GM12875 (cell line): Measurements from ENCODE around the gene AKAP7.

Experiments
- H3K4me3 ChIP-seq: one replicate; pipeline ENCODE4 v1.5.1; 2011; ENCODE audit warnings: low read depth, low read length, control low read depth
- TF ChIP-seq, protein P1 (sequence below): IDR thresholded peaks from 2 replicates; pipeline ENCODE4 v1.5.1; 2011; ENCODE audit warnings: low read depth, mild to moderate bottlenecking, control low read depth, inconsistent platforms, low read length, moderate library complexity, borderline replicate concordance; ENCODE audit not compliant: insufficient read depth

The AKAP7 gene

DNA sequence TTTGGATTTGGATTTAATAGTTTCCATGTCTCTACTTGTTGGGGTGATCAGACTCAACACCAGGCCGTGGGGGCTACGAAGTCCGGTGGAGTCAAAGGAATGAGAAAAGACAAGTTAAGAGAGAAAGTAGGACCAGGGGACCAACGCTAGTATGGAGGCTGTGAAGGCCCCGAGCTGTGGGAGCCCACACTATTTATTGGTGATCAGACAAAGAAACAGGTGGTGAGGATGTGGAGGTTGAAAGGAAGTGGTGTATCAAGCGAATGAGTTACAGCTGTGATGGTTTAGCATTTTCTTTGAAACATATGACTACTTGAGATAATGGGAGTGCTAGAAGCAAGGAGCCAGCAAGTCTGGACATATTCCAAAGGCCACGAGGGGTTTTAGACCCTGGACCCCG is 62.4 kb downstream of the AKAP7 start:
- TF ChIP-seq, protein P1, sequence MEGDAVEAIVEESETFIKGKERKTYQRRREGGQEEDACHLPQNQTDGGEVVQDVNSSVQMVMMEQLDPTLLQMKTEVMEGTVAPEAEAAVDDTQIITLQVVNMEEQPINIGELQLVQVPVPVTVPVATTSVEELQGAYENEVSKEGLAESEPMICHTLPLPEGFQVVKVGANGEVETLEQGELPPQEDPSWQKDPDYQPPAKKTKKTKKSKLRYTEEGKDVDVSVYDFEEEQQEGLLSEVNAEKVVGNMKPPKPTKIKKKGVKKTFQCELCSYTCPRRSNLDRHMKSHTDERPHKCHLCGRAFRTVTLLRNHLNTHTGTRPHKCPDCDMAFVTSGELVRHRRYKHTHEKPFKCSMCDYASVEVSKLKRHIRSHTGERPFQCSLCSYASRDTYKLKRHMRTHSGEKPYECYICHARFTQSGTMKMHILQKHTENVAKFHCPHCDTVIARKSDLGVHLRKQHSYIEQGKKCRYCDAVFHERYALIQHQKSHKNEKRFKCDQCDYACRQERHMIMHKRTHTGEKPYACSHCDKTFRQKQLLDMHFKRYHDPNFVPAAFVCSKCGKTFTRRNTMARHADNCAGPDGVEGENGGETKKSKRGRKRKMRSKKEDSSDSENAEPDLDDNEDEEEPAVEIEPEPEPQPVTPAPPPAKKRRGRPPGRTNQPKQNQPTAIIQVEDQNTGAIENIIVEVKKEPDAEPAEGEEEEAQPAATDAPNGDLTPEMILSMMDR = no peak
- no peak overlapping the region for H3K4me3 ChIP-seq

DNA sequence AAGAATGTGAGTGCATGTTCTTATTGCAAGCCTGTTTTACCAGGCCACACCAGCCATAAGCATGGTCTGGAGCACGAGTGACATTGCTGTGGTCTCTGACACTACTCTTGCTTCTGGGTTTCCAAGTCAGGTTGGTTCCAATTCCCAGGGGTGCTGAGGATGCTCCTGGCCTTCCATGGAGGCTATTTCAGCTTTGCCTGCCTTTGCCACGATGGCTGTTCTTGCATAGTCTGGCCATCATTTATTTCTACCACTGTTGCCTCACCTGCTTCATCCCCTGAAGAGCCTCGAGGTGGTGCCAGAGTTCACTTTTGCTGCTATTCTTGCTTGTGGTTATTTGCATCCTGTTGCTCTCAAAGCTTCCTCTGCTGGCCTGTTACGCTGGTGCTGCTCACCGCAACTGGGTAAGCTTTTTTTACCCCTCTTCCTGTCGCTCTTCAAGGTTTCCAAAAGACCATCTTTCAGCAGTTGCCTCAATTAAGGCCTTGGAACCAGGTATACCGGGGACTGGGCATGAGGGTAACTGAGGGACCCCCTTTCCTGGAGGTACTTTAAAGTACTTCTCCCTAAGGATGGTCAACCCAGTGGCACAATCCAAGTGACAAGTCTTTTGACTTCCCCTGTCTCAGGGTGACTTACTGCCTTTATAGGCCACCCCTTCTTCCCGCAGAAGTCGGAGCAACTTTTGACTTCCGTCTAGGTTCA is 64.5 kb downstream of the AKAP7 start:
- TF ChIP-seq, protein P1 = peak; percentile 81
- no peak overlapping the region for H3K4me3 ChIP-seq

DNA sequence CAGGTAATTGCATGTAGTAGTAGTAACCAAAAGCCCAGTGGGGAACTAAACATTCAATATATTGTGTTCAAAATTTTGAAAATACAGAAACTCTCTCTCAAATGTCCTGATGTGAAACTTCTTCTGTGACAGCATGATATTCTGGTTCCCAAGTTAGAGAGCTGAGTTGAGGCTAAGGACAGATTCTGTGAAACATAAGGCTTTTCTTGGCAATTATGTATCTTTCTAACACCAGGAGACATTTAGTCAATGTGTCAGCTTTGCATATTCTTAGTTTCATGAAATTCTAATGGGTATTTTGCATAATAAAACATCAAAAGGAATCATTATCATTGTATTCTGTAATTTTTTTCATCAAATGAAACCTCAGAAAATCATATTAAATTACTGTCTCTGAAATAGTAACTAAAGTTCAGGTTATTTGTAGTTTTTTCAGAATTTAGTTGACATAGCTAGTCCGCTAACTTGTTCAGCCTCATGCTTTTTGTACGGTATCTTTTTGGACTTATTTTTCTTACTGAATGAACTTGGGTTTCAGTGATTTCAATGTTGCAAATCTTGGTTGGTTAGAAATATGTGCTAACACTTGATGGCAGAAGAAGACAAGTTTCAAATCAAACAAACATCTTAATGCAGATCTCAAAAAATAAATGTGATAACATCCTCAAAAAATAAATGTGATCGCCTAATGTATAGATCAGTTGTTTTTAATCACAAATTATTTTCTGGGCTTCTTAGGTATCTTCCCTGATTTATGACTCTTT is 70.4 kb downstream of the AKAP7 start:
- H3K4me3 ChIP-seq = no peak overlapping the region
- TF ChIP-seq, protein P1 = no peak

DNA sequence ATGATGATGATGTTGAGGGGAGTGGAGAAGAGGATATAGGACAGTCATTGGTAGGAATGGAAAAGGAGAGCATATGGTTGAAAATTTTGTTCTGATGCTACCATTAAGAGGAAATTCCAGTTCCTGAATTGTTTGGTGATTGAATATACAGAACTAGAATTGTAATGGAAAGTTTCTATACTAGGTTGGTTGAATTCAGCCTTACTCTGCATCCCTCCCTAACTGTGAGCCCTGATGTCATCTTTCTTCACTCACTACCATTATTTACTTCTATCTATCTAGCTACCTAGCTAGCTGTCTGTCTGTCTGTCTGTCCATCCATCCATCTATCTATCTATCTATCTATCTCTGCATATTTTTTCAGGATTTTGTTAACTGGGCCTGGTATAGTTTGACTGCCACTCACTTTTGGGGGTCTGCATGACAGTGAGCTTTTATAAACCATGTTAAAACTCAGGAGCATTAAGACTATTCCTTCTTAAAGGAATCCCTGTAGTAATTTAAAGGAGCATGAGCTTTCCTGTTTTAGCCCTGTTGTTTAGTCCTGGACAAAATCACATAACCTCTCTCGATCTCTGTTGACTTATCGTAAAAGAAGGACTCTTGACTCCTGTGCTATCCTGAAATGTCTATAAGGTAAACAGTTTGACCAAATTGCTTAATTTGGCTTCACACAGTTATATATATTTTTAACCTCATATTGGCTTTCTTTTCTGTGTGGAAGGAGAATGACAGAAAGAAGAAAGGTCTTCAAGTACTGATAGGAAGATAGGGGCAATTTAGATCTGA is 71.4 kb downstream of the AKAP7 start:
- TF ChIP-seq, protein P1 = no peak
- no peak overlapping the region for H3K4me3 ChIP-seq

DNA sequence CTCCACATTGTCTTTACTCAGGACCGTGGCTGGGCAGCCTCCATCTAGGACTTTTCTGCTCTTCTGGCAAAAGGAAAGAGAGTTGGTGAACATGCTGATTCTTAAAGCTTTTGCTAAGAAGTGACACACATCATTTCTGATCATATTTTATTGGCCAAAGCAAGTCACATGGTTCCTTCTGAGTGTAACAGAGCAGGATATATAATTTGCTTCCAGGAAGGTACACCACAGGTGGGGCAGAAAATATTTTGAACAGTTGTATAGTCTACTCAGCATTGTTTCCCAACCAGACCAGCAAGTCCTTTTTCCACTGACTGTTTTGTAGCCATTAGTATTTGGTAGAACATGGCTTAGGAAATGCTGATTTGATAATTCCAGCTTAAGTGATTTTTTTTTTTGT is 73.5 kb downstream of the AKAP7 start:
- TF ChIP-seq, protein P1 = no peak
- H3K4me3 ChIP-seq = no peak overlapping the region

DNA sequence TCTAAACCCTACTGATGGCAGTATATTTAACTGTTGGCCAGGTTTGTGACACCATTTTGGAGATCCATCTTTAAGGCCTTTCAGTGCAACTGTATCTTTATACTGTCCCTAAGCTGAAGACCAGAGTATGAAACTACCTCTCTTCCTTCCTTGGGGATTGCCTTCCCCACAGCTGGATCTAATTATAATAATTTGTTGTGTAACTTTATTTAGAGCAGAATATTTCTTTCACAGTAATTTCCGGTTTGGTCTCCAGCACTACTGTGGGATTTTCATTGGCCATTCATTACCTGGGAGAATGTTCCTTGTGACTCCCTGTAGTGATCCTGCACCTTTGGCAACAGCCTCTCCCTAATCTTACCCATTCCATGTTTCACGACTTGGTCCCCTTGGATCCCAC is 75.2 kb downstream of the AKAP7 start:
- no peak overlapping the region for H3K4me3 ChIP-seq
- TF ChIP-seq, protein P1 = no peak
